Measurements from ENCODE around the gene GTF2F2.

DNA sequence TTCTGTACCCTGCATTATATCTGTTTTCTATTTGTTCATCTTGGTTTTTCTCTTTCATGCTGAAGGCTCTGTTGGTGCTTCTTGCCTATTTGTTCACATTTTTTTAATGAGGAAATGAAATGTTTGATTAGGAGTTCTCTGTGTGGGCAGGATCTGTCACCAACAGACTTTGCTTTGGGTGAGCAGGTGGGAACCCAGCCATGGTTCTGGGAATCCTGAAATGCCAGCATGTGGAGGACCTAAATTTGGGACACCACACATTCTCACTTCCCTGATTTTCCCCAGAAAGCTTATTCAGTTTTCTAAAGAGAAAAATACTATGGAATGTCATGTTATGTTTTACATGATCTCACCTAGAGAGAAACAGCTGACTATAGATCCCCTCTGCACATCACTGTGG is 186.7 kb downstream of the GTF2F2 start:
- no peak for TF ChIP-seq CTCF (IDR thresholded peaks at IDR 0.05; ENCODE audit: insufficient read depth, low read length)
- no peak for TF ChIP-seq REST (IDR thresholded peaks at IDR 0.05; ENCODE audit: insufficient replicate concordance, low read depth)
- TF ChIP-seq SPI1 (IDR thresholded peaks at IDR 0.05; ENCODE audit: borderline replicate concordance, low read depth), result no peak
- TF ChIP-seq GABPA (IDR thresholded peaks at IDR 0.05; ENCODE audit: low read depth), result no peak
